ENCODE results near the gene MESP2.

- TF ChIP-seq, protein P1, sequence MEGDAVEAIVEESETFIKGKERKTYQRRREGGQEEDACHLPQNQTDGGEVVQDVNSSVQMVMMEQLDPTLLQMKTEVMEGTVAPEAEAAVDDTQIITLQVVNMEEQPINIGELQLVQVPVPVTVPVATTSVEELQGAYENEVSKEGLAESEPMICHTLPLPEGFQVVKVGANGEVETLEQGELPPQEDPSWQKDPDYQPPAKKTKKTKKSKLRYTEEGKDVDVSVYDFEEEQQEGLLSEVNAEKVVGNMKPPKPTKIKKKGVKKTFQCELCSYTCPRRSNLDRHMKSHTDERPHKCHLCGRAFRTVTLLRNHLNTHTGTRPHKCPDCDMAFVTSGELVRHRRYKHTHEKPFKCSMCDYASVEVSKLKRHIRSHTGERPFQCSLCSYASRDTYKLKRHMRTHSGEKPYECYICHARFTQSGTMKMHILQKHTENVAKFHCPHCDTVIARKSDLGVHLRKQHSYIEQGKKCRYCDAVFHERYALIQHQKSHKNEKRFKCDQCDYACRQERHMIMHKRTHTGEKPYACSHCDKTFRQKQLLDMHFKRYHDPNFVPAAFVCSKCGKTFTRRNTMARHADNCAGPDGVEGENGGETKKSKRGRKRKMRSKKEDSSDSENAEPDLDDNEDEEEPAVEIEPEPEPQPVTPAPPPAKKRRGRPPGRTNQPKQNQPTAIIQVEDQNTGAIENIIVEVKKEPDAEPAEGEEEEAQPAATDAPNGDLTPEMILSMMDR (IDR thresholded peaks at IDR 0.05; ENCODE audit: poor library complexity), result no peak
- TF ChIP-seq EZH2 (IDR thresholded peaks at IDR 0.05; ENCODE audit: borderline replicate concordance), result no peak
- no peak for TF ChIP-seq EZH2phosphoT487 (IDR thresholded peaks at IDR 0.05; ENCODE audit: low read depth, severe bottlenecking, unreplicated experiment)
These were observed 9.1 kb downstream of the MESP2 start for GRCh38 chr15:89785064-89785773.

Data from hepatocyte (in vitro differentiated cells).